Activated T-cell treated with anti-CD3 and anti-CD28 coated beads for 24 hours (primary cell): Measurements from ENCODE around the gene RND2.
"Not testable (repeated sequence)": the region's sequence is repeated elsewhere in the genome, so short reads cannot be mapped to it uniquely, and the experiment has no call there.

ENCODE experiments used
- DNase-seq: peaks from one replicate; pipeline ENCODE4 v3.0.0-alpha.2; 2020; ENCODE audit warnings: low read depth

The RND2 gene

DNA sequence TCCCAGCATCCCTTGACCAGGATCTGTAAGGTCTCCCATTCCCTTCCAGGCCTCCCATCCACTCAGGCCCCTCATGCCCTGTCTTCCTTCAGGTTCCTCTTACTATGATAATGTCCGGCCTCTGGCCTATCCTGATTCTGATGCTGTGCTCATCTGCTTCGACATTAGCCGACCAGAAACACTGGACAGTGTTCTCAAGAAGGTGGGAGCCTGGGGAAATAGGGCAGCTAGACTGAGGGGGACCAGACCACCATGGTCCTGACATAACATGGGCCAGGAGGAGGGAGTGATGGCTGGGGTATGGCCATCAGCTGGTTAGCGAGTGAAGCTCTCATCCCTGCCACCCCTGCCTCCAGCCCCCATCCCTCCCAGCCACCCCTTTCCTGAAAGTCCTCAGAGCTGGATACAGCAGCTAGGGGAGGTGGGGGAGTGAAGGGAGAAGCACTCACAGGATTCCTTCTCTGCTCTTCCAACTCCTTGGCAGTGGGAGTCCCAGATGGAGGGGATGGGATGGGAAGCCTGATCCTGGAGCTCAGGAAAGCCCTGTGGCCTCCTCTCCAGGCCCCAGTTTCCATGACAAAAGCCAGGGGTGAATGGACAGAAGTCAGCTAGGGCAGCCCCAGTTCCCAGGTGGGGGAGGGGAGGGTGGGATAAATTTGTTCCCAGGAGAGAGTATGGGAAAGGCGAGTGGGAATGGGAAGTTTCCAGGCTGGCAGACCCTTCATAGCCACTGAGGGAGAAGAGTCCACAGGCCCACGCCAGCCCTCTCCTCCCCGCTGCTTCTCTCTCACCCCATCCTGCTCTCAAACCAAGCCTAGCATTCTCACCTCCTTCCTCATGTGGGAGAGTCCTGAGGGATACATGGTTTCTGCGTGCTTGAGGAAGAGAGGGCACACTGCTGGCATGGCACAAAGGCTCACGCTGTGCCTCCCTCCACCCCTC is 2.3 kb downstream of the RND2 start:
- no peak for DNase-seq

DNA sequence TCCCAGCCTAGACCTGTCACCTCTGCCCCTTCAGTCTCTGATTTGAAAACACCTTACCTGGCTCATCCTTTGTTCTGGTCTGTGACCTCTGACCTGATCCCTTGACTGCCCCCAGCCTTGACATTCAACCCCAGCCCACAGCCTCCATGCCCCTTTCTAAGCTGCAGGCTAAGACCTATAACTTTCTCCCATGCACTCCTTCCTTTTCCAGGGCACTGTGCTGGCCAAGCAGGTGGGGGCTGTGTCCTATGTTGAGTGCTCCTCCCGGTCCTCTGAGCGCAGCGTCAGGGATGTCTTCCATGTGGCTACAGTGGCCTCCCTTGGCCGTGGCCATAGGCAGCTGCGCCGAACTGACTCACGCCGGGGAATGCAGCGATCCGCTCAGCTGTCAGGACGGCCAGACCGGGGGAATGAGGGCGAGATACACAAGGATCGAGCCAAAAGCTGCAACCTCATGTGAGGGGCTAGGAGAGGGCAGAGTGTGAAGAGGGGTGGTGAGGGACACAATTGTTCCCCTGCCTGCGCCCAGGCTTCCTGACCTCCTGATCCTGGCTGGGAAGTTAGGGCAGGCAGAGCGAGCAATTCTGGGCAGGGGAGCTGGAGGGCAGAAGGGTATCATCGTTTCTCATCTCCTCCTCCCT is 3.3 kb downstream of the RND2 start:
- no peak for DNase-seq

DNA sequence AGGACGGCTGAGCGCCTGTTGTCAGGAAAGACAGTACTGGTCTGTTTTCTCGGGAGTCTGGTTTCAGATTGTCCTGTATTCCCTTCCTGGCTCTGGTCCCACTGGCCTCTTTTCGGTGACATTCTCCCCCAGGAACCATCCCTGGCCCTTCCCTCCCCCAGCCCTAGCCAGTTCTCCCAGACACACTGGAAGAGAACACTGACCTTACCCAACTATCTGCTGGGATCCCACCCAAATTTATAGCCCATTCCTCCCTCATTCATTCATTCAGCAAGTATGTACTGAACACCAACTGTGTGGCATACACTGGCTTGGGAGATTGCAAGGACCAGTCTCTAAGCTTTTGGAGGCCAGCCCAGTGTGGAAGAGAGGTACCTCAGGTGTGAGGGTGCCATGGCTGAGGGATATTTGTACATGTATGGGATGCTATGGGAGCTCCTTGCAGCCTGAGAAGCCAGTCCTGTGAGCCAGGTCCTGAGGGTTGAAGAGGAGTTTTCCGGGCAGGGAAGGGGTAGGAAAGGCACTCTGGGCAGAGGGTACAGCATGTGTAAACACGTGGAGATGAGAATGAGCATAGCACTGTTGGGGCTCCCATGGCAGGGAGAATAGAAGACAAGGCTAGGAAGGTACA is 5.2 kb downstream of the RND2 start:
- DNase-seq = no peak

DNA sequence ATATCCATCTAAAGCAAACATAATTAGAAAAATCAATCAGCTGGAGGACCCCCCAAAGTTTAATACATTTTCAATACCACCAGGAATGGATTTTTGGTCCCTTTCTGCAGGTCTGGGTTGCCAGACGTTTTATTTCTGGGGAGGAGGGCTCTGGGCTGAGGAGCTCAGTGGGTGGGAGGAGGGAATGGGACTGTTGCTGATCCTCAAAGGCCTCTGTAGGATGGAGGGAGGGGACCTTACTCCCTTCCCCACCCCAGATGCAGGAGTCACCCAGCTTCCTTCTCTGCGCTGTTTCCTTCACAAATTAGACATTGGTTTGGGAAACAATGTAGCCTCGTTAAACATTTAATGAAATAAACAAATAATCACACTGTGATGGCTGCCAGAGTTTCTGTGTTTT is 6.6 kb downstream of the RND2 start:
- DNase-seq = no peak

DNA sequence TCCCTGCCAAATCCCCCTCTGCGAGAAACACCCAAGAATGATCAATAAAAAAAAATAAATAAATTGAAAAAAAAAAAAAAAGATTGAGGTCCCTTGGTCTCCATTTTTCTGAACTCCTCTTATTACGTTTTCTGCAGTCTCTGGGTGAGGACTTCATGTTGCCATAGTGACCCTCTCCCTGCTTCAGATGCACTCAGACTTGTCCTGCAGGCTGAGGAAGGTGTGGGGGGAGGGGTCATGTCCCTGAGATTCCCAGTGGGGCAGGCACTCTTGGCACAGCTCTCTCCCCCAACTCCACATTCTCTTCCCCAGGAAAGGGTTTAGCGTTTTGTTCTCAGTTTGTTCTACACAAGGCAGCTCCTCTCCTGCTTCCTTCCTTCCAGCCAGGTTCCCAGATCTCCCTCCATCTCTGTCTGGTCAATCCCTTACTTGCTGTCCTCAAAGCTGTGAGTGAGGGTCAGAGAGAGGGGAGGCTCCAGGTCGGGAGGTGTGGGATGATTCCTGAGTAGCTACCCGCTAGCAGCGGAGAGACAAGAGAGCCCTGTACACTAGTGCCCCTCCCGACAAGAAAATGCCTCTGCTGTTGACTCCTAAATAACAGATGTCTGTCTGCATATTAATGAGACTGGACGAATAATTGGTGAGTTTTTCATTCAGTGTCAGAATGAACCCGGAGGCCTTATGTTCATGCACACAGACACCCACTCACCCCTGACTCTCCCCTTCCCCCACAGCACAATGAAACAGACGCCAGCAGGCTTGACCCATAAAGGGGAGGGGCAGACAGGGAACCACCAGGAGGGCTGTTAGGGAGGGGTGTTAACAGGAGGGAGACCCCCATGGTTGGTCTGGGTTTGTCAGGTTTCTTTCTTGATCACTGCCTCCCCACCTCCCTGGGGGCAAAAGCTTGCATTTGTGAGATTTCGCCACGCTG is 9.2 kb downstream of the RND2 start:
- DNase-seq = no peak

DNA sequence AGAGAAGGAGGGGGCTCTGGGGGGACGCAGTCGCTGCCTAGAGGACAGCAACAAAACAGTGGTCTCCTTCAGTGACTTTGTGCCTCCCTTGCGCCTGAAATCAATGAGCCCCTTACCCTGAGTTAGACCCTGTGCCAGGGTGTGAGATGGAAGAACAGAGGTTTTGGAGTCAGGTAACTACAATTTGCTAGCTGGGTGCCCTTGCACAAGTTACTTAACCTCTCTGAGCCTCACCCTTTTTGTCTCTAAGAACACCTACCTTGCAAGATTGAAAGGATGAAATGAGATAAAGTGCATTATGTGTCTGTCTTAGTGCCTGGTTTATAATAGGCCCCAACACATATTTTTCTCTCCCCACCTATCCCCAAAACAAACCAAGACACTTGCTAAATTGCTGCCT is 9.9 kb downstream of the RND2 start:
- DNase-seq = no peak

DNA sequence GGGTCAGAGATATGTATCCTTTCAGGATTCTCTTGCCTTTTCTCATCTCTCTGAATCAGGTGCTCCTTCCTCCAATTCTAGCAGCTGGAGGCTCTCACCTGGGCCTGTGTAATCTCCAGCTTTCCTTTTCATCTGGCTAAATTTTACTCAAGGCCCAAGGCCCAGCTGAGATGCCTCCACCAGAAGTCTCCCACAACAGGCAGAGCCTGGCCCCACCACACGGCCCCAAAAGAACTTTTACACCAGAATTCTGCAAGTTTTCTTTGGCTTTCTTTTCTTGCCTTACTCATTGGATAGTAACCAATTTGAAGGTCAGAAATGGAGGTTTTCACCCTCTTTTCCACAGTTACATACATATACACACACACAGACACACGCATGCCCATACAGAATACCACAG is 14.6 kb downstream of the RND2 start:
- no peak for DNase-seq

DNA sequence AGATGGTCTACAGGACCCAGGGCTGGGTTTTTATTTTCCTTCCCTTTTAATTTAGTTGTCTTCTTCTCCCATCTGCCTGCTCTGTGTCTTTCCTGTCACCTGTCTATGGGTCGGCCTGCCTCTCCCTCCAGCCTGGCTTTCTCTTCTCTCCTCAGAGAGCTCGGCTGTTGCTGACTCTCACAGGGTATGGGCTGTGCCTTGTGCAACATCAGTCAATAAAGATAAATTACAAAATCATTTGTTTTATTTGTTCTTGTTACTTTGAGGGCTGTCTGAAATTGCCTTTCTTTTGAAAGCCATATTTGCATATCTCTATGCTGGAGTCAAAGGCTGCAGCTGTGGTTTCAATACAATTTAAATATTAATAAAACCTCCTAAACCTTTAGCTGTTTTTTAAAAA is 15.6 kb downstream of the RND2 start:
- DNase-seq = no peak

DNA sequence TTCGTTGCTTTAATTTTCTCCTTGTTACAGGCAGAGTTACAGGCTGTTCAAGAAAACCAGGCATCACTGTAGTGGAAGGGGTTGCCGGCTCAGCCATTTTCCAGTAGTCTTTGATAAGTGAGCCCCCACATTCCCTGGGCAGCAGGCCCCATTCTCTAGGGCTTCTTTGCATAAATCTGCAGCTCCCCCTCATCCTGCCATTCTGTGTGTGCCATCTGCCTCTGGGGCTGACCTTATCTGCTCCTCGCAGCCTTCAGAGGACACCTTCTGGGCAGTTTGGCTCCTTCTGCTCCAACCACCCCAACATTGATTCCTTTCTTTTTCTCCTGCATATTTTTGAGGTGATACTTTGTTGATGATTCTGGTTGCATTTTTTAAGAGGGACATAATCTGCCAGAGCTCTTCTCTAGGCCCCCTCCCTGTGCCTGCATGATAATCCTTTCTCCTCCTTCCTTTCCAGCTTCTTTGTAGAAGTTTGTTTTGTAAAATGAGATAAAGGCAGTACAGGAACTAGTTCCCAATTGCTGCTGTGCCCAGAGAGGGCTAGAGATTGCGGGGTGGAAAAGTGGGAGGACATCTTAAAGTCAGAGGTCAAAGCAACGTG is 17.1 kb downstream of the RND2 start:
- DNase-seq = no peak

DNA sequence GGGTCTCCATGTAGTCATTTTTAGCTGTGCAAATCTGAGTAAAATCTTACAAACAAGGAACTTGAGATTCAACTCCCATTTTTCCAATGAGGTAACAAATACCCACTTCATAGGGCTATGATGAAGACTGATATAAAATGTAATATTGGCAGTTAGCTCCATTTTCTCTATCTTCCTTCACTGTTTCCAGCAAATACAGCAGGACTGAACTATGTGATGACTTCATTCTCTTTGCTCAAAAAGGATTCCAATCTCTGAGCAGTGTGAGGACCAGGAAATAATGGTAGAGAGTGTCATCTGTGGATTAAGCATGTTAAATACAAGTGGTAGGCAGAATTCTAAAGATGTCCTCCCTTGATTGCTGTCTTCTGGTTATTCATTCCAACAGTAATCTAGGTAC is 18.3 kb downstream of the RND2 start:
- no peak for DNase-seq

DNA sequence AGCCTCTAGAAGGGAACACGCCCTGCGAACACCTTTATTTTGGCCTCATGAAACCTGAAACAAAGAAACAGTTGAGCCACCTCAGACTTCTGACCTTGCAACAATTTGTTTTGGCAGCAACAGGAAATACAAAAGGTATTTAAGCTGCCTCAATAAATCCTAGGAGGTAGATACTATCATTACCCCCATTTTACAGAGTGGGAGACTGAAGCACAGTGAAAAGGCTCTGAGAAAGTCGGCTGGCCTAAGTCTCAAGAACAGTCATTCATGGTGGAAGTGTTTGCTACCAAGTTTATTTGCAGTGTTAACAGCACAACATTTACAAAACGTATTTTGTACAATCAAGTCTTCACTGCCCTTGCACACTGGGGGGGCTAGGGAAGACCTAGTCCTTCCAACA is 19.0 kb downstream of the RND2 start:
- DNase-seq = no peak

DNA sequence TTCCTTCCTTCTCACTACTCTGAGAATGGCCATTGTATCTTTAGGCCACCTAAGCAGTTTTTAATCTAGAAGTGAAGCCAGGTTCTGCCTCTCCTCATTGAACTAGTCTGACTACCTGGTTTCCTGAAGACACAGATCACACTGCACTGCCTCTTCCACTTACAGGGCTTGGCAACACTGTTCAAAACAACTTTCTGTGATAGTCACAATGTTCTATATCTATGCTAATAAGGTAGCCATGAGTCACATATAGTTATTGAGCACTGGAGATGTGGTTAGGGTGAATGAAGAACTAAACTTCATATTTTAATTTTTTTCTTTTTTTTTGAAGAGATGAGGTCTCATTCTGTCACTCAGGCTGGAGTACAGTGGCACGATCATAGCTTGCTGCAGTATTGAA is 26.9 kb downstream of the RND2 start:
- DNase-seq = no peak

DNA sequence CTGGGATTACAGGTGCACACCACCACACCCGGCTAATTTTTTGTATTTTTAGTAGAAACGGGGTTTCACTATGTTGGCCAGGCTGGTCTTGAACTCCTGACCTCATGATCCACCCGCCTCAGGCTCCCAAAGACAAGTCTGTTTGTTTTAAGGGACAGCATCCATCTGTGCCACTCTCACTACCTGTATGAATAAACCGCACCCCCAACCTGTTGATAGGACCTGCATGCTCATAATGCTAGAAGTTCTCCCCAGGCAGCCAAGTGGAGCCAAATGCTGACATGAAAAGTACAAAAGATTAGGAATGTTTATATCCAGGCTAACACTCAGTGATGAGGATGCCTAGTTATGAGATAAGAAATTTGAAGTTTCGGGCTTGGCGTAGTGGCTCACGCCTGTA is 28.0 kb downstream of the RND2 start:
- DNase-seq = not testable (repeated sequence)

DNA sequence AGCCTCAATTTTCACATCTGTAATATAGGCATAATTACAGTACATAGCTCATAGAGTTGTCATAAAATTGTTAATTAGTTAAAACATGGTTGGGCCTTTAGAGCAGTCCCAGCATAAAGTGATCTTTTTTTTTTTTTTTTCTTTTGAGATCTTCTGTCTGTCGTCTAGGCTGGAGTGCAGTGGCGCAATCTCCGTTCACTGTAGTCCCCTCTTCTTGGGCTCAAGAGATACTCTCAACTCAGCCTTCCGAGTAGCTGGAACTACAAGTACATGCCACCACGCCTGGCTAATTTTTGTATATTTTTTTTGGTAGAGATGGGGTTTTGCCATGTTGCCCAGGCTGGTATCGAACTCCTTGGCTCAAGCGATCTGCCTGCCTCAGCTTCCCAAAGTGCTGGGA is 31.0 kb downstream of the RND2 start:
- no peak for DNase-seq

DNA sequence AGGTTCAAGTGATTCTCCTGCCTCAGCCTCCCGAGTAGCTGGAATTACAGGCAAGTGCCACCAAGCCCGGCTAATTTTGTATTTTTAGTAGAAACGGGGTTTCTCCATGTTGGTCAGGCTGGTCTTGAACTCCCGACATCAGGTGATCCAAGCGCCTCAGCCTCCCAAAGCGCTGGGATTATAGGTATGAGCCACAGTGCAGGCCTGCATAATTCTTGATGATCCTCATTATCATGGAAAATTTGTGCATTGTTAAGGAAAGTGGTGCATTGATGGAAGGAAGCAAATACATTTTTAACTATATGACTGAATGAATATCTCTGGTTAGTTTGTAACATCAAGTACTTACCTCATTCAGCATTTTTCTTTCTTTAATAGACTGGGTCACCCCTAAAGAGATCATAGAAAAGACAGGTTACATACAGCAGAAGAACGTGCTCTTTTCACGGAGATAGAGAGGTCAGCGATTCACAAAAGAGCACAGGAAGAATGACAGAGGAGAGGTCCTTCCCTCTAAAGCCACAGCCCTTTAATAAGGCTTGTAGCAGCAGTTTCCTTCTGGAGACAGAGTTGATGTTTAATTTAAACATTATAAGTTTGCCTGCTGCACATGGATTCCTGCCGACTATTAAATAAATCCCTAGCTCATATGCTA is 38.1 kb downstream of the RND2 start:
- no peak for DNase-seq

DNA sequence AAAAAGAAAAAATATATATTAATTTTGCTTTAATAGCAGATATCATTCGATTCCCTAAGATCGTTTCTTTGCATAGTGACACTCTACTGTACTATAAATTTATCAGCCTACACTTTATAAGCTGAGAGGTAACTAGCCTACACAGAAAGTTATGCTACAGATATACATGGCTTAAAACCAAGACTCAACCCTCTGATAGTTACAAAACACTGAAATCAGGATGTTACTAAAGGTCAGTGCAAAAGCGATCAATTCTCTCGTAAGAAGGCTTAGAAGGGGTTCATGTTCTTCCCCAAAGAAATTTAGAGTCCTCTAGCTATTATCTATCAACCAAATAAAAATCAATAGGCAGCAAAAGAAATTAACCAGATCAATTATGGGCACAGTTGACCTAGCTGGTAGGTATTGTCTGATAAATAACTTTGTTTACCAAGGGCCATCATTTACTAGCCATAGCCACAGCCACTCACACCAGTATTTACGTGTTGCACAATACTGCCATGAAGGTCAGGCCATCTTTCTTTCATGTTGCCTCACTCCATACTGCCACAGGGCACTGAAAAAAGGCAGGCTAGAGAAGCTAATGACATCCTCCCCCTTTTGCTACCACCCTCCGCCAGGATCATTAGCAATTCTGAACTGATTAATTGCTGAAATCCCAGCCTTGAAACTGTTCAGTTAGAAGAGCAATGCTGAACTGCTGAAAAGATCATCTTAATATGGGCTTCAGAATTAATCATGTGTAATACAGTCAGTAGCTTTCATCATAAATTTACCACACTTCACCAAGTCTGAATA is 43.7 kb downstream of the RND2 start:
- DNase-seq = no peak

DNA sequence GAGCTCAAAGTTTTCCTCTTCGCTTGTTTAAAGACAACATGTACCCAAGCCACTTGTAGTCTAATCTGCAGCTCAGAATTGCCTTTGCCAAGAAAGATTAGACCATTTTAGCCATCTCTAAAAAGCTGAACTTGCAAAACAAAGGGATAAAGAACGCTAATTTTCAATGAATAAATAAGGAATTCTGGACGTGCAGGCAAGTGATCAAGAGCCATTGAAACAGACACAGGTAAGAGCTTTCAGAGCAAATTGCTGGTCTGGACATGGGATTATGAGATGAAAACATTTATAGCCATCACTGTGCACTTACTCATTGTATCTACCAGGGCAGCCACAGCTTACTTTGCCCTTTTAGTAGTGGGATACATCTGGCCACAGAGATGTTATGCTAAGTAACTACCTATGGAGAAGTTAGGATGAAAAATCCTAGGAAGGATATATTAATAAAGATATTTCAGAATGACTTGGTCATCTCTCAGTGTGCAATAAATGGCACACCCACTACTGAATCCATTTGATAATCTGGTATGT is 44.4 kb downstream of the RND2 start:
- no peak for DNase-seq

DNA sequence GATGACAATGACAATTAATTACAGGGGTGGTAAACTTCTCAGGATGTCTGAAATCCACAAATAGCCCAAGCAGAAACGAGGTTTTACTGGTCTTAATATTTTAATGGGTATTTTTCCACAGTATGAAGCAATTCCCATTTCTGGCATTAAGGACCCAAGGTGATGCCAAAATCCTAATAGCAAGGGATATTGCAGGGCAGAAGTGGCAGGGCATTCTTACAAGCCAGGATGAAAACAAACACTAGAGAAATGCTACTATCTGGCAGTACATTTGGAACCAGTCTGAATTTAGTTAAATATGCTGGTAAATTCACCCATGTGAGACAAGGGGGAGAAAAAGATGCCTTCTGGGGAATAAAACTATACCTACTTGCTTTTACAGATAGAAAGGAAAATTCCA is 45.2 kb downstream of the RND2 start:
- DNase-seq = no peak

DNA sequence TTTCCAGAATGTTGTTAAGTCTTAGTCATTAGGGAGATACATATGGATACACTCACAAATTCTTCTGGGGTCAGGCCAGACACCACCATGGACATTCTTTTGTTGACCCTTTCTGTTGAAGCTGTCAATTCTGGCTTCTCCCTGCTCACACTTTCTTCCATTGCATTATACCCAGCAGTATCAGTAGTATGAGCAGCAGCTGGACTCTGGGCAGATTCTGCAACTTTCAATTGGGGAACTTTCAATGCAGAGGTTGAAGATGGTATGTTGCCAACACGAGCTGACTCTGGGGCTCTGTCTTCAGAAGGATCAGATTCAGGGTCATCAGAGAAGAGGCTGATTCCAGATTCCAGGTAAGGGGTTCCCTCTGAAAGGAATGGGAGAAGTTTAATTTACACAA is 45.8 kb downstream of the RND2 start:
- no peak for DNase-seq

DNA sequence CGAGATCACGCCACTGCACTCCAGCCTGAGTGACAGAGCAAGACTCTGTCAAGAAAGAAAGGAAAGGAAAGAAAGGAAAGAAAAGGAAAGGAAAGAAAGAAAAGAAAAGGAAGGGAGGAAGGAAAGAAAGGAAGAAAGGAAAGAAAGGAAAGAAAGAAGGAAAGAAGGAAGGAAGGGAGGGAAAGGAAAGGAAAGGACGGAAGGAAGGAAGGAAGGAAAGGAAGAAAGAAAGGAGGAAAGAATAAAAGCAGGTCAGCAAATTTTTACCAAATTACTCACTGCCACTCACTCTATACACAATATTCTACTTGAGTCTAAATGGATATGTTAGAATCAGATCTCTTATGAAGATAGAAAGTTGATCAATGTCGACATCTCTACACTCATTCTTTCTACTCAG is 49.8 kb downstream of the RND2 start:
- no peak for DNase-seq
